ENCODE results near the gene SMURF1.

DNA sequence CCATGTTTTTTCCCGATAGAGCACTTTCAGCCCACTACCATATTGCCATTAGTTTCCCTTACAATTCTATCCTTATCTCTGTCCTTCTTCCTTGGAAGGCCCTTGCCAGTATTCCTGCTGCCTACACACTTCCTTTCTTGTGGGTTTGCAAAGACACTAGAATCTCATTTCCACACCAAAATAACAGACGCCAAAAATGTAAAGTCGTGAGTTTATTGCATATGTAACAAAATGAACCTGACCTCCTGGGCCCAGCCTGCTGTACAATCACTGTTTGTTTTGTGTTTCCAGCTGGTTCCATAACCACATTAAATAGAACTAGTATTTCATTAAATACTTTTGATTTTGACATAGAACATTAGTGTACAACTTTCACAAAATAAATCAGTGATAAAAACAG lies 116.7 kb downstream of the SMURF1 start:
- TF ChIP-seq, protein P1, sequence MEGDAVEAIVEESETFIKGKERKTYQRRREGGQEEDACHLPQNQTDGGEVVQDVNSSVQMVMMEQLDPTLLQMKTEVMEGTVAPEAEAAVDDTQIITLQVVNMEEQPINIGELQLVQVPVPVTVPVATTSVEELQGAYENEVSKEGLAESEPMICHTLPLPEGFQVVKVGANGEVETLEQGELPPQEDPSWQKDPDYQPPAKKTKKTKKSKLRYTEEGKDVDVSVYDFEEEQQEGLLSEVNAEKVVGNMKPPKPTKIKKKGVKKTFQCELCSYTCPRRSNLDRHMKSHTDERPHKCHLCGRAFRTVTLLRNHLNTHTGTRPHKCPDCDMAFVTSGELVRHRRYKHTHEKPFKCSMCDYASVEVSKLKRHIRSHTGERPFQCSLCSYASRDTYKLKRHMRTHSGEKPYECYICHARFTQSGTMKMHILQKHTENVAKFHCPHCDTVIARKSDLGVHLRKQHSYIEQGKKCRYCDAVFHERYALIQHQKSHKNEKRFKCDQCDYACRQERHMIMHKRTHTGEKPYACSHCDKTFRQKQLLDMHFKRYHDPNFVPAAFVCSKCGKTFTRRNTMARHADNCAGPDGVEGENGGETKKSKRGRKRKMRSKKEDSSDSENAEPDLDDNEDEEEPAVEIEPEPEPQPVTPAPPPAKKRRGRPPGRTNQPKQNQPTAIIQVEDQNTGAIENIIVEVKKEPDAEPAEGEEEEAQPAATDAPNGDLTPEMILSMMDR (IDR thresholded peaks at IDR 0.05) = no peak
- TF ChIP-seq EP300 (IDR thresholded peaks at IDR 0.05) = no peak
- TF ChIP-seq POLR2A (IDR thresholded peaks at IDR 0.05) = no peak
